ENCODE data around the gene SPI1.
A peak's percentile ranks its signal among the peaks of the same experiment; 100 is the strongest.

SPI1 gene

DNA sequence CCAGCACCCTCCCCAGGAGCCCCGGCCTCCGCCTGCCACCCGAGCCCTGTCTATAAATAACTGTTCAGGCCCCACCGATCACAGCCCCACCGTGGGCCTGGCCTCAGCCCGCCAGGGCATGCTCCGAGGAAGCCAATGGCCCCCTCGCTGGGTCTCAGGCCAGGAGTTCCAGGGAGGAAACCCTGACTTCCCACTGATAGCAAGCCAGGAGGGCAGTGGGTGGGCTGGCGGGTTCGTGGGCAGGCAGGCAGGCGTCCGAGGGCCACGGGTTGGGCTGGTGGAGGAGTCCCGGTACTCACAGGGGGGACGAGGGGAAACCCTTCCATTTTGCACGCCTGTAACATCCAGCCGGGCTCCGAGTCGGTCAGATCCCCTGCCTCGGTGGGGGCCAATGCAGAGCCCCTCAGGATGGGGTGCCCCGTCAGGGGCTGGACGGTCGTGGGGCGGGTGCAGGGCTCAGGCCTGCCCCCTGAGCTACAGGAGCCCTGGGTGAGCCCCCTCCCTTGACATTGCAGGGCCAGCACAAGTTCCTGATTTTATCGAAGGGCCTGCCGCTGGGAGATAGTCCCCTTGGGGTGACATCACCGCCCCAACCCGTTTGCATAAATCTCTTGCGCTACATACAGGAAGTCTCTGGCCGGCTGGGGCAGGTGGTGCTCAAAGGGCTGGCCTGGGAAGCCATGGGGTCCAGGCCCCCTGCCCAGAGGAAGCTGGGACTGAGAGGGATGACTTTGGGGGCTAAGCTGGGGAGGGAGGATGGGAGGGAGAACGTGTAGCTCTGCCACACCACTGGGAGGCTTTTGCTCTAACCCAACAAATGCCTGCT, at the start of gene SPI1:
Gene SPI1 (minus strand): TSS at position 538 of the 826 bp plus-strand sequence. CDS start 194 bp downstream, at position 344.
- peak; percentile 69 to 85 for DNase-seq
- H3K9me3 ChIP-seq = no peaks in the 10 kb centered on the region
- TF ChIP-seq, protein P1, sequence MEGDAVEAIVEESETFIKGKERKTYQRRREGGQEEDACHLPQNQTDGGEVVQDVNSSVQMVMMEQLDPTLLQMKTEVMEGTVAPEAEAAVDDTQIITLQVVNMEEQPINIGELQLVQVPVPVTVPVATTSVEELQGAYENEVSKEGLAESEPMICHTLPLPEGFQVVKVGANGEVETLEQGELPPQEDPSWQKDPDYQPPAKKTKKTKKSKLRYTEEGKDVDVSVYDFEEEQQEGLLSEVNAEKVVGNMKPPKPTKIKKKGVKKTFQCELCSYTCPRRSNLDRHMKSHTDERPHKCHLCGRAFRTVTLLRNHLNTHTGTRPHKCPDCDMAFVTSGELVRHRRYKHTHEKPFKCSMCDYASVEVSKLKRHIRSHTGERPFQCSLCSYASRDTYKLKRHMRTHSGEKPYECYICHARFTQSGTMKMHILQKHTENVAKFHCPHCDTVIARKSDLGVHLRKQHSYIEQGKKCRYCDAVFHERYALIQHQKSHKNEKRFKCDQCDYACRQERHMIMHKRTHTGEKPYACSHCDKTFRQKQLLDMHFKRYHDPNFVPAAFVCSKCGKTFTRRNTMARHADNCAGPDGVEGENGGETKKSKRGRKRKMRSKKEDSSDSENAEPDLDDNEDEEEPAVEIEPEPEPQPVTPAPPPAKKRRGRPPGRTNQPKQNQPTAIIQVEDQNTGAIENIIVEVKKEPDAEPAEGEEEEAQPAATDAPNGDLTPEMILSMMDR (IDR thresholded peaks at IDR 0.05) = no peak
- H3K27me3 ChIP-seq = no peaks in the 10 kb centered on the region
- intact Hi-C loops (cut with DNase I; ENCODE audit: low total_unique reads) = loop anchor here (5.0 to 10.0 kb wide), 2 partner anchors 69 to 477 kb away; partner anchors contain the start of gene RAPSN
- no peaks in the 10 kb centered on the region for H3K36me3 ChIP-seq
- peak within 1 kb of the TSS; percentile 31 to 42 for H3K4me3 ChIP-seq
- no peaks in the 10 kb centered on the region for H3K4me1 ChIP-seq
- H3K27ac ChIP-seq = peak within 1 kb of the TSS in 1 of 2 donors; percentile 10

DNA sequence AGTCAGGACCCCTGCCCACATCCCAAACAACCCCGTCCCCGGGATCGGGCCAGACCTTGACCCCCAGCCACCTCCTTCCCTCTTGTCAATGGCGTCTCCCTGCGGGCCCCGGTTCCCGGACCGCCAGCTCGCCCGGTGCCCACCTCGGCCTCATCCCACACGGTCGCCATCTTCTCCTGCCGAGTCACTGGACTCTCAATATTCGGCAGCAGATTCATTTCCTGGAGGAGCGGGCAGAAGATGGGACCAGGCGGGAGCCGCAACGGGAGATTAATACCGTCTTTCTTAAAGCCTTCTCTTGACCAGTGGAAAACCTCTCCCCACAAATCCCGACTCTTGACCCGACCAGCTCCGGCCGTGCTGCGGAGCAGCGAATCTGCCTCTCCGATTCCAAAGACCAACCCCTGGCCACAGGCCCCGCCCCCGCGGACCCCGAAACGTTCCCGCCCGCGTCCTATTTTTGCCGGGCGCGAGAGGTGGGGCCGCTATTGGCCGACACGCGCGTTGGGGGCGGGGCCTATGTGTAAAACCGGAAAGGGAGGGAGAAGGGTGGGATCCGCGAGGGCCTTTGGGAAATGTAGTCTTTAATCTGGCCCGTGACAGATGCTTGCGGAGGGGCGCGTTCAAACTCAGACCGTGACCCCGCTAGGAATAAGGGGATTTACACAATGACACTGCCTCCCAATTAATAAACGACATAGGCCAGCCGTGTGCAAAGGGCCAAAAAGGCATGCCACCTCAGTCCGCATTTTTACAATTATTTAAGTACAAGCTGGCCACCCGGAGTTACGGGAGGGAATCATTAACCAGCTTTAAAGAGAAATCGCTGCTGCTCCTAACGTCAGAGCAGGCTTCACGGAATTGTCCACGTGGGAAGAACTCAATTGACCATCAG, 48.0 kb upstream of the SPI1 start, which contains the start of gene PSMC3:
Gene PSMC3 (minus strand): TSS at position 378 of the 895 bp plus-strand sequence. CDS start 160 bp downstream, at position 218.
- TF ChIP-seq, protein P1 (IDR thresholded peaks at IDR 0.05) = no peak
- peak within 1 kb of the TSS; percentile 93 to 95 for H3K27ac ChIP-seq
- peaks cover 34 to 40% (median 38%) of the 10 kb centered on the region in 3 donors for H3K36me3 ChIP-seq
- H3K4me3 ChIP-seq = peak within 1 kb of the TSS; percentile 83 to 87
- intact Hi-C loops (cut with DNase I; ENCODE audit: low total_unique reads) = no loop called here
- H3K9me3 ChIP-seq = no peaks in the 10 kb centered on the region
- peak; percentile 98 to 99 for DNase-seq
- H3K4me1 ChIP-seq = peaks cover 0 to 17% (median 12%) of the 10 kb centered on the region in 4 donors
- no peaks in the 10 kb centered on the region for H3K27me3 ChIP-seq

- intact Hi-C loops (cut with DNase I; ENCODE audit: low total_unique reads) = no loop called here
- H3K4me1 ChIP-seq = peaks cover 0 to 17% (median 12%) of the 10 kb centered on the region in 4 donors
- no peaks in the 10 kb centered on the region for H3K27me3 ChIP-seq
- H3K36me3 ChIP-seq = peaks cover 38 to 47% (median 44%) of the 10 kb centered on the region in 3 donors
- peak overlapping the region; percentile 83 to 87 for H3K4me3 ChIP-seq
- TF ChIP-seq, protein P1 (IDR thresholded peaks at IDR 0.05) = no peak
- no peak for DNase-seq
- H3K9me3 ChIP-seq = no peaks in the 10 kb centered on the region
- peak overlapping the region; percentile 93 to 95 for H3K27ac ChIP-seq
Measured at GRCh38 chr11:47425611-47426010, 47.3 kb upstream of the SPI1 start.

DNA sequence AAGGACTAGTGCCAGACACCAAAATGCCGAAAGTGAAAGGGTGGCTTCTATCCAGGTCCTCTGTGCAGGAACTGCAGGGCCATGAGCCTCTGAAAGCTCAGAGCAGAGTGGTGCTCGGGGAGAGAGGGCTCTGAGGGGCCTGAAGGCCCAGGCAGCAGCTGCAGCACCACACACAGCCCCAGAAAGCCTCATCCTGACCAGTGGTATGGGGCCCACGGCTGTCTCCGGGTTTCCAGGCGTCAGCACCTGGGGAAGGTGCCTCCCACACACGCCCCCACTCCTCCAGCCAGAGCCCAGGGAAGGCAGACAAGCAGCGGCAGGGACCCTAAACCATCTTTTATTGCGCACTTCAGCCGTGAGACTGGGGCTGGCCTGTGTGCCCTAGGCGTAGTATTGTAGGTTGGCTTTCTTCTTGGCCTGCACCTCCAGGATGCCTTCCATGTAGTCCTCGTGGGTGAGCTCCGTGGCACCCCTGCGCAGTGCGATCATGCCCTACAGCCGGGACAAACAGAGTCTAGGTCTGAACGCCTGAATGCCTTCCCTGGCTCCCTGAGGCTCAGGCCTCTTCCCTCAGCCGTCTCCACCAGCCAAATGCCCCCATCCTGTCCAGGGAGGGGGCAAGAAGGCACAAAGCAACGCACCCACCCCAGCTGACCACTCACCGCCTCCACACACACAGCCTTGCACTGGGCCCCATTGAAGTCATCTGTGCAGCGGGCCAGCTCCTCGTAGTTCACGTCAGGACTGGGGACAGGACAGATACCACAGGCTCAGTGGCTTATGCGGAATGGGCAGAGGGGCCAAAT, 40.3 kb upstream of the SPI1 start:
- Histone ChIP-seq H3K4me1 (peaks cover 4 to 36% (median 32%) of the 10 kb centered on the region in 4 donors), H3K27ac (peak overlapping the region; percentile 23 to 86), H3K27me3 (no peaks in the 10 kb centered on the region), H3K9me3 (no peaks in the 10 kb centered on the region), H3K4me3 (no peak overlapping the region), H3K36me3 (peaks cover 60 to 84% (median 79%) of the 10 kb centered on the region in 3 donors)
- DNase-seq = no peak
- TF ChIP-seq, protein P1 (IDR thresholded peaks at IDR 0.05) = no peak
- intact Hi-C loops (cut with DNase I; ENCODE audit: low total_unique reads) = loop anchor here (10.0 kb wide), 2 partner anchors 156 to 244 kb away; partner anchors contain the start of genes ARFGAP2, KBTBD4 and NDUFS3

All from tibial artery (tissue), 4 donors.